ENCODE data around the gene AVEN. TPM values are rescaled to one million over a fixed set of nuclear protein-coding genes. Genes with fewer than 3 reads are reported as not detected.
"Not testable (repeated sequence)": the region's sequence is repeated elsewhere in the genome, so short reads cannot be mapped to it uniquely, and the experiment has no call there.

AVEN gene
- polyA plus RNA-seq, 4 donors, result 15.3 to 16.6 (median 15.8) TPM

- no peak for DNase-seq (ENCODE audit: low read depth in 4 of 4, low spot score in 2 of 4)
Measured at GRCh38 chr15:33858836-33859235, 180.2 kb downstream of the AVEN start.

GRCh38 chr15:33857726-33858125, 181.3 kb downstream of the AVEN start:
- DNase-seq (ENCODE audit: low read depth in 4 of 4, low spot score in 2 of 4), result no peak

DNA sequence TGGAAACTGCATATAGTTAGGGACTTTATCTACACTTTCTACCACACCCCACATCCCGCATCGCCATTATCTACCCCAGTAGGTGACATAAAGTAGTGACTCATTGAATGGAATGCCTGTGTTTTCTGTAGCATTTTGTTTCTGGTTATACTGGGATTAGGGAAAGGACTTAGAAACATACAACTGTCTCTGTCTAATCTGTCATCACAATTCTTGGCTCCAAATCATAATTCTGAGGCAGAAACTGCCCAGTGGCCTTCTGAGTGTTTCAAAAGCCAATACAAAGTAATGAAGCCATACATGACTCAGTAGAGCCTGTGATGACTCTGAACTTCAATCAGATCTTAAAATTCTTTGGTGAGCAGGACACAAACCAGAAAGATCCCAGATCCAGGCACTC, 186.4 kb downstream of the AVEN start:
- no peak for DNase-seq (ENCODE audit: low read depth in 4 of 4, low spot score in 2 of 4)

- DNase-seq (ENCODE audit: low read depth in 4 of 4, low spot score in 2 of 4), result no peak
Measured at GRCh38 chr15:33852094-33852493, 186.9 kb downstream of the AVEN start.

DNA sequence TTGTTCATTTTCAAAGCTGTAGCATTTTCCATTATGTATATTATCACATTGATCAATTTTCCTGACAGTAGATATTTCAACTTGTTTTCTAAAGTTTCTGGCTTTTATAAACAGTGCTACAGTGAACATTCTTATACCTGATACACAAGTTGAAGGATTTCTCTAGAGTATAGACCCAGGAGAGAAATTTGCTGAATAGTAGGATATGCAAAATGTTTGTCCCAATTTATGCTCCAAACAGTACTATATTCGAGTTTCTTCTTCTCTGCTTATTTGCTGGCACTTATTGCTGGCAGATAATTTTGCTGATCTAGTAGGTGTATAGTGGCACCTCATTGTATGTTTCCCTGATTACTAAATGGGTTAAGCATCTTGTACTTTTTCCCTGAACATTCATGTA, 187.9 kb downstream of the AVEN start:
- no peak for DNase-seq (ENCODE audit: low read depth in 4 of 4, low spot score in 2 of 4)

- no peak for DNase-seq (ENCODE audit: low read depth in 4 of 4, low spot score in 2 of 4)
Measured at GRCh38 chr15:33848011-33848410, 191.0 kb downstream of the AVEN start.

DNA sequence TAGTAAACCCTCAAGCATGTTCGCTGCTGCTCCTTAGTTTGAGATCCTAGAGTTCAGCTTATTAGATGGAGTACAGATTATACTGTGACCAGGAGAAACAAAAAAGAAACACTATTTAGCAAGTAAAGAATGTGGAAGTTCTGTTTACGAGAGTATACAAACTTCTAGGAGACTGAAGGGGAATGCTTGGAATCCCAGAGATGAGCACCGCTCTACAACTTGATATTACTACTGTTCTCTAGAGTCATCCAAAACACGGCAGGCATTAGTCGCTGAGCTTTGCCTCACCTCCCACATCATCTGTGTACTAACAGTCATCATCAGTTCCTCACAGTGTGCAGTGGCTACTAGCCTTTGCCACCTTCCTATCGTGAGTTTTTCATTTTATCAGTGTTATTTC, 192.1 kb downstream of the AVEN start:
- DNase-seq (ENCODE audit: low read depth in 4 of 4, low spot score in 2 of 4), result no peak

DNA sequence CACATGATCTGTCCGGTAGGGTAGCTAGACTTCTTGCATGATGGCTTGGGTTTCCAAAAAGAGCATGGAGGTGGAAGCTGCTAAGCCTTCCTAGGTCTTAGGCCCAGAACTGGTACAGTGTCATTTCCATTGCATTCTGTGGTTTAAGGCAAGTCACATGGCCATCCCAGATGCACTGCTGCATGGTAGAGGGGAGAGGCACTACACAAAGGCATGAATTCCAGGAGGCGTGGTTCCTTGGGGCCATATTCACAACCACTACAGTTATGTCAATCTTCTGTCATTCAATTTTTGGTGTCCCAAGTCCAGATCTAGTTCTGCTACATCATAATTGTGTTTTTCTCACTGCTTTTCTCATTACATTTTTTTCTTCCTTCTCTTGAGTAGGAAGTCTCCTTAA, 192.9 kb downstream of the AVEN start:
- no peak for DNase-seq (ENCODE audit: low read depth in 4 of 4, low spot score in 2 of 4)

DNA sequence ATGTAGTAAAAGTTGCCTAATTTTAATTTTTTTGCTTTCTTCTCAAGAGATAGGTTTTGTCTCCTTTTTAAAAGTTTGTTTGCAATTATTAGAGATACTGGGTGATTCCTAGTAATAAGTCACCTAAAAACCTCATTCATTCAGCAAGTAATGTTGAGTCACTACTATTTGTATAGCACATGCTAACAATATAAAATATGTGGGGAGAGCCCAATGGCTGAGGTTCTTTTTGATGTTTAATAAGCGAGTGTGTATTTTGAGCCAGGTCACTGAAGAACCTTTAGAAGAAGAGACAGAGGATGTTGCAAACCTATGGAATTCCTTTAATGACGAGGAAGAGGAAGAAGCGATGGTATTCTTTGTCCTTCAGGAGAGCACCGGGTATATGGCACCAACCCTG, 194.4 kb downstream of the AVEN start:
- no peak for DNase-seq (ENCODE audit: low read depth in 4 of 4, low spot score in 2 of 4)

DNA sequence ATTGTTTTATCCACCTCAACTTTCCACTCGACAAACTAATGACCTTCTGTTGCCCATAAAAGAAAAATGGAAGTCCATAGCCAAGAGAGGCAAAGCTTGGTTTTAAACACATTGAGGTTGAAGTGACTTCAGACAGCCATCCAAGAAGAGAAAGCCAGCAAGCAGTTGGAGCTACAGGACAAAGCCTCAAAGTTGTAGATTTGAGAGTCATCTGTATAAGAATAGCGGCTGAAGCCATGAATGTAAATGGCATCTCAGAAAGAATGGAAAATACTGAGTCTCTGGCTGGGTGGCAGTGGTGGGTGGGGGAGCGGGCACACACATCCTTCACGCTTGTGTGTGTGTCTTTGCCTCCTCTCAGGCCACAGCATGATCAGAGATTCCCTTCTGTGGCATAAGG, 194.8 kb downstream of the AVEN start:
- no peak for DNase-seq (ENCODE audit: low read depth in 4 of 4, low spot score in 2 of 4)

DNA sequence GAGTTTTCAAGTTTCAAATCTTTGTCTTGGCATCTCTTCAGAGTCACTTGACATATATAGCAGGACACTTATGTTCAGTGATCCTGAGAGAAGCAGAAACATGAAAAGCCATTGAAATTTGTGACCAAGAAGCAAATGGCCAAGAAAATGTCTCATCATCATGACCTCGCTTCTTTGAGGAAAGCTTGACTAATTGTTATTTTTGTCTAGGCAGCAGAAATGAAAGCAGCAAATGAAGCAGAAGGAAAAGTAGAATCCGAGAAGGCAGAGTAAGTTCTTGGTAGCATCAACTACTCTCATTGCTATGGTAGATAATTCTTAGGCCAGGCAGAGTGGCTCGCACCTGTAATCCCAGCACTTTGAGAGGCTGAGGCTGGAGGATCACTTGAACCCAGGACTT, 198.4 kb downstream of the AVEN start:
- no peak for DNase-seq (ENCODE audit: low read depth in 4 of 4, low spot score in 2 of 4)

- no peak for DNase-seq (ENCODE audit: low read depth in 4 of 4, low spot score in 2 of 4)
Measured at GRCh38 chr15:33839540-33839939, 199.5 kb downstream of the AVEN start.

DNA sequence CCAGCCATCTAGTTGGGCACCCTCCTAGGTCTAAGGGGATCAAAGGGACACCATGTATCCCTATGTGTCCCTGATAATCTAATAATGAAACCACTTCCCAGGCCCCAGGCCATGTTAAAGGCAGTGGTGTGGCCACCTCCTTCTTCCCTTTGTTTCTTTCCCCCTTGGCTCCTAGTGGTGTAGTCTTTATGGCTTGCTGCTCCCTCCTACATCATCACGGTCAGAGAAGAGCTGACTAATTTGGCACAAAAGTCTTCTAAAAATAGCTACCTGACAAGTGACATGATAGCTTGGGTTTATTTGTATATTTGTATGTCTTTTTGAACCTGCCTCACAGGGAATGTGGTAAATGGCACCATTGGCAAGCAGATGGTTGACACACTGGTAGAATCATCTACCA, 201.7 kb downstream of the AVEN start:
- no peak for DNase-seq (ENCODE audit: low read depth in 4 of 4, low spot score in 2 of 4)

- DNase-seq (ENCODE audit: low read depth in 4 of 4, low spot score in 2 of 4), result no peak
Measured at GRCh38 chr15:33834892-33835743, 203.9 kb downstream of the AVEN start.

DNA sequence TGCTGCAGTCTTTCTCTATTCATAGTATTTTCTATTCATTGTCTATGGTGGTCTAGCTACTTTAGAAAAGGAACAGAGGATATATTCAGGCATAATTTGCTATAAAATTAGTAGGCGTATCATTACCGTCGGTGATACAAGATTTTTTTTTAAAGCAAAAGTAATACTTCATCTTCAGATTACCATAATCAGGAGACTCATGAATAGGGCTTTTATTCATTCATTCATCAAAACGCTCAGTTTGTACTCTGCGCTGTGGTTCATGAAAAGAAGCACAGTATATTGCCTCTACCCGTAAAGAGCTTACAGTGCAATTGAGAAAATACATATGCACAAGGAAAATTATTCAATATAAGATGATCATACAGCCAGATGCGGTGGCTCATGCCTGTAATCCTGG, 207.4 kb downstream of the AVEN start:
- DNase-seq (ENCODE audit: low read depth in 4 of 4, low spot score in 2 of 4), result no peak

- DNase-seq (ENCODE audit: low read depth in 4 of 4, low spot score in 2 of 4), result no peak
Measured at GRCh38 chr15:33830351-33830750, 208.7 kb downstream of the AVEN start.

DNA sequence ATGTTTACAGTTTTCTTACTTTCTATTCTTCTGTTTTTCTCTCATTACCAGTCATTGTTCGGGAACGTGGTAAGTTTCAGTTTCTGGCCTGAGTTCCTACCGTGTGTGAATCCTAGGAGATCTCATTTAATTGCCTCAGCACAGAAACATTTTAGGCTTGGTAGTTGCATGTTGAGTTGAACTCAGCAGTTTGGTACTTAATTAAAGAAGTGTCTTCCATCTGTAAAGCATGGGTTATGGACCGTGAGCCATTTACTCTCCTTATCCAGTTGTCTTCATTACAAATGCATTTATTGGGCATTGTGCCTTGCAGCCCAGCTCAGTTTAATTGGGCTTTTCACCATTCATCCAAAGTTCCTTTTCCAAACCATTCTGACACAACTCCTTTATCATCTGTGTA, 212.8 kb downstream of the AVEN start:
- DNase-seq (ENCODE audit: low read depth in 4 of 4, low spot score in 2 of 4), result no peak

DNA sequence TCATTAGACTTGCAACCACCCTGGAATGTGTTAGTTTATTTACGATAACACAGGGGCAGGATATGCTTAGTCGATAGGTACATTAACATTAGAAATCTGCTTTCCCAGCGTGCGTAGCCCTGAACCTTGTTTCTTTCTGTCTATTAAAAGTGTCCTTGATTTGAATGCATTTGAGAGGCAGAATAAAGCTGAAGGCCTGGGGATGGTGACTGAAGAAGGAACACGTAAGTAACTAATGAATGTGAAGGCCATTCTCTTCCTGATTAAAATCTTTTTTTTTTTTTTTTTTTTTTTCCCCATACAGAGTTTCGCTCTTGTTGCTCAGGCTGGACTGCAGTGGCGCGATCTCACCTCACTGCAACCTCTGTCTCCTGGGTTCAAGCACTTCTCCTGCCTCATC, 213.6 kb downstream of the AVEN start:
- DNase-seq (ENCODE audit: low read depth in 4 of 4, low spot score in 2 of 4), result no peak

GRCh38 chr15:33823119-33823518, 215.9 kb downstream of the AVEN start:
- DNase-seq (ENCODE audit: low read depth in 4 of 4, low spot score in 2 of 4), result no peak

DNA sequence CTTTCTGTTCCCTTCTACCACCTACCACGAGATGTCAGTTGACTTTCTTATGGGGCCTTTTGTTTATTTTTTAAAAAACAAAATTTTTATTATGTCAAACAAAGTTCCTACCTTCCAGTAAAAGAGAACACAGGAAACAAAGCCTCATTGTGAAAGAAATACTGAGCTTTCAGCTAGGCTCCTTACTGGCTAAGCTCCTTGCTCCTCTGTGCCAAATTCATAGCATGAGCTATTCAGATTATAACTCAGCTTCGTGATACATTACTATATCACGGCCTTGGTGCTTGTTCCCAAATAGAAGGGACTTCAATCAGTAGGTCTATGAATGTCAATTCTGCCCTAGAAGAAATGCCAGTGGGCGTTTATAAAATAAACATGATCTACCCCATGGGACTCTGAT, 216.5 kb downstream of the AVEN start:
- DNase-seq (ENCODE audit: low read depth in 4 of 4, low spot score in 2 of 4), result no peak

DNA sequence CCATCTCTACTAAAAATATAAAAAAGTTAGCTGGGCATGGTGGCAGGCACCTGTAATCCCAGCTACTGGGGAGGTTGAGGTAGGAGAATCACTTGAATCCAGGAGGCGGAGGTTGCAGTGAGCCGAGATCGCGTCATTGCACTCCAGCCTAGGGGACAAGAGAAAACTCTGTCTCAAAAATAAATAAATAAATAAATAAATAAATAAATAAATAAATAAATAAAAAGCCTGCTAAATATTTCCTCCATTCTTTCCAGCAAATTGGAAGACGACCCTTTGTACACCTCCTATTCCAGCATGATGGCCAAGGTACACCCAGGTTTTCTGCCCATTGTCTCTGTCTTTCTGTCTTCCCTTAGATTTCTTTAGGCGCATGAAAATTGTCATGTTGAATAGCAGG, 219.5 kb downstream of the AVEN start:
- DNase-seq (ENCODE audit: low read depth in 4 of 4, low spot score in 2 of 4), result not testable (repeated sequence)

Data from left renal cortex interstitium (tissue), 4 donors.